H1 (cell line): ENCODE measurements around the gene TFAP2A. TPM values are rescaled to one million over a fixed set of nuclear protein-coding genes. Genes with fewer than 3 reads are reported as not detected.

Experiments
- CTCF ChIA-PET: fragments of 300-600 bp; sonication (Branson Sonifier 250); formaldehyde crosslinking; loops from one replicate; lab custom pipeline; 2021; ENCODE audit not compliant: partially characterized antibody; lab: Charles Lee
- POLR2A ChIA-PET: fragments of 300-600 bp; sonication (Branson Sonifier 250); formaldehyde crosslinking; loops from one replicate; lab custom pipeline; 2021; ENCODE audit warnings: inconsistent platforms; ENCODE audit not compliant: partially characterized antibody; lab: Charles Lee
- DNase-seq, 2 experiments: peaks; one replicate each; pipeline versions ENCODE4 v3.0.0 to v3.0.0-alpha.2; 2010 to 2022; ENCODE audit warnings: low spot score in 2 of 2, low read depth in 1 of 2, mixed read lengths in 1 of 2
- FAIRE-seq: peaks from 2 replicates; lab custom pipeline; 2011; peaks lifted over from hg19 to GRCh38; lab: Jason Lieb, UNC
- H2AFZ ChIP-seq: 2 replicates; pipeline ENCODE4 v1.8.1; 2012; ENCODE audit warnings: low read length, inconsistent platforms
- H2AK5ac ChIP-seq: 2 replicates; pipeline ENCODE4 v1.6.1; 2013; ENCODE audit warnings: low read depth, low read length
- H2BK120ac ChIP-seq: replicated peaks from 2 replicates; pipeline ENCODE3; 2013; ENCODE audit warnings: low read depth, low read length, inconsistent platforms
- H2BK12ac ChIP-seq: 2 replicates; pipeline ENCODE4 v1.6.1; 2013; ENCODE audit warnings: low read depth, low read length
- H2BK15ac ChIP-seq: 2 replicates; pipeline ENCODE4 v1.6.1; 2013; ENCODE audit warnings: low read length
- H2BK20ac ChIP-seq: 2 replicates; pipeline ENCODE4 v1.6.1; 2013; ENCODE audit warnings: low read length
- H2BK5ac ChIP-seq: 2 replicates; pipeline ENCODE4 v1.6.1; 2013; ENCODE audit warnings: low read depth, low read length
- H3K14ac ChIP-seq: 2 replicates; pipeline ENCODE4 v1.6.1; 2013; ENCODE audit warnings: inconsistent platforms; ENCODE audit not compliant: insufficient read length
- H3K18ac ChIP-seq: 2 replicates; pipeline ENCODE4 v1.6.1; 2013; ENCODE audit warnings: low read length; ENCODE audit errors: extremely low read depth
- H3K23ac ChIP-seq: 2 replicates; pipeline ENCODE4 v1.6.1; 2013; ENCODE audit warnings: inconsistent platforms; ENCODE audit not compliant: insufficient read length
- H3K23me2 ChIP-seq: 2 replicates; pipeline ENCODE4 v1.6.1; 2013; ENCODE audit warnings: low read depth, low read length
- H3K27ac ChIP-seq: 2 replicates; pipeline ENCODE4 v1.6.1; 2011; ENCODE audit warnings: low read depth, low read length, inconsistent platforms
- H3K27me3 ChIP-seq, 4 experiments: replicated peaks in 1 of 4; 1 replicate in 1 of 4; 2 replicates in 3 of 4; pipeline versions ENCODE4 v1.6.1 to v1.8.1; 2011 to 2013; ENCODE audit warnings: low read length in 3 of 4, mild to moderate bottlenecking in 3 of 4, inconsistent platforms in 2 of 4, mixed read lengths in 2 of 4, moderate library complexity in 1 of 4; ENCODE audit not compliant: control insufficient read depth in 3 of 4, insufficient read depth in 3 of 4; ENCODE audit errors: extremely low read depth in 1 of 4
- H3K36me3 ChIP-seq, 4 experiments: 2 replicates each; pipeline versions ENCODE4 v1.6.1 to v1.8.1; 2011 to 2013; ENCODE audit warnings: mild to moderate bottlenecking in 4 of 4, low read length in 3 of 4, moderate library complexity in 2 of 4, control low read depth in 1 of 4, inconsistent platforms in 1 of 4; ENCODE audit not compliant: insufficient read depth in 4 of 4, control insufficient read depth in 2 of 4
- H3K4ac ChIP-seq: replicated peaks from 2 replicates; pipeline ENCODE3; 2013; ENCODE audit warnings: low read length, low read depth, mixed read lengths, inconsistent platforms; ENCODE audit not compliant: insufficient read length
- H3K4me1 ChIP-seq, 4 experiments: replicated peaks in 1 of 4; 1 replicate in 1 of 4; 2 replicates in 3 of 4; pipeline versions ENCODE4 v1.6.1 to v1.8.1; 2011 to 2013; ENCODE audit warnings: low read length in 3 of 4, inconsistent platforms in 2 of 4, mixed read lengths in 1 of 4; ENCODE audit not compliant: insufficient read depth in 4 of 4, control insufficient read depth in 3 of 4
- H3K4me2 ChIP-seq, 2 experiments: 2 replicates each; pipeline versions ENCODE4 v1.6.1 to v1.8.1; 2011 to 2013; ENCODE audit warnings: low read depth in 2 of 2, low read length in 2 of 2, control low read depth in 1 of 2, inconsistent platforms in 1 of 2, mild to moderate bottlenecking in 1 of 2; ENCODE audit not compliant: insufficient read depth in 1 of 2
- H3K4me3 ChIP-seq, 4 experiments: fragments of 200-600, 300-600 bp in 1 of 4; sonication (generic), shearing (Covaris generic), sonication (Bioruptor Twin) in 1 of 4; 2 replicates each; pipeline versions ENCODE4 v1.5.1 to v1.8.1; 2011 to 2016; ENCODE audit warnings: low read length in 4 of 4, low read depth in 3 of 4, control low read depth in 2 of 4, inconsistent platforms in 2 of 4, mild to moderate bottlenecking in 2 of 4, mixed read lengths in 1 of 4, moderate library complexity in 1 of 4; ENCODE audit not compliant: insufficient read depth in 2 of 4; ENCODE audit errors: extremely low read depth in 1 of 4
- H3K56ac ChIP-seq: replicated peaks from 2 replicates; pipeline ENCODE3; 2013; ENCODE audit warnings: low read depth, mild to moderate bottlenecking, mixed read lengths, low read length, inconsistent platforms; ENCODE audit not compliant: insufficient read length
- H3K79me1 ChIP-seq: 2 replicates; pipeline ENCODE4 v1.6.1; 2013; ENCODE audit warnings: low read depth, low read length, control low read depth
- H3K79me2 ChIP-seq, 2 experiments: 2 replicates each; pipeline versions ENCODE4 v1.6.1 to v1.8.1; 2012 to 2013; ENCODE audit warnings: low read length in 2 of 2, mild to moderate bottlenecking in 2 of 2, inconsistent platforms in 1 of 2; ENCODE audit not compliant: insufficient read depth in 2 of 2, control insufficient read depth in 1 of 2
- H3K9ac ChIP-seq, 4 experiments: replicated peaks in 1 of 4; 1 replicate in 1 of 4; 2 replicates in 3 of 4; pipeline versions ENCODE4 v1.6.1 to v1.8.1; 2011 to 2013; ENCODE audit warnings: low read depth in 3 of 4, low read length in 3 of 4, control low read depth in 2 of 4, mild to moderate bottlenecking in 2 of 4, moderate library complexity in 2 of 4, inconsistent platforms in 1 of 4; ENCODE audit errors: extremely low read depth in 1 of 4
- H3K9me3 ChIP-seq, 2 experiments: 2 replicates each; pipeline versions ENCODE4 v1.6.1 to v1.8.1; 2012 to 2013; ENCODE audit warnings: mild to moderate bottlenecking in 2 of 2, moderate library complexity in 2 of 2, control low read depth in 1 of 2, inconsistent platforms in 1 of 2, low read depth in 1 of 2, low read length in 1 of 2, mixed read lengths in 1 of 2; ENCODE audit not compliant: insufficient read depth in 2 of 2
- H4K20me1 ChIP-seq, 2 experiments: replicated peaks in 1 of 2; 2 replicates each; pipeline versions ENCODE3 to v1.8.1; 2011 to 2013; ENCODE audit warnings: inconsistent platforms in 2 of 2, low read length in 2 of 2, mild to moderate bottlenecking in 1 of 2; ENCODE audit not compliant: insufficient read depth in 2 of 2, control insufficient read depth in 1 of 2
- H4K5ac ChIP-seq: 2 replicates; pipeline ENCODE4 v1.6.1; 2013; ENCODE audit warnings: low read length, low read depth, mixed read lengths, inconsistent platforms; ENCODE audit not compliant: insufficient read length
- H4K8ac ChIP-seq: 2 replicates; pipeline ENCODE4 v1.8.0; 2013; ENCODE audit warnings: mild to moderate bottlenecking, moderate library complexity, low read length, inconsistent platforms; ENCODE audit not compliant: insufficient read depth; ENCODE audit errors: extremely low read depth
- H4K91ac ChIP-seq: replicated peaks from 2 replicates; pipeline ENCODE3; 2013; ENCODE audit warnings: low read length, mixed read lengths, inconsistent platforms; ENCODE audit not compliant: insufficient read length
- CHD1 ChIP-seq: IDR thresholded peaks from 2 replicates; pipeline ENCODE4 v1.6.1; 2012; ENCODE audit warnings: low read depth, low read length, improper control_type of control experiment
- EGR1 ChIP-seq: IDR thresholded peaks from 2 replicates; pipeline ENCODE4 v1.6.1; 2011; ENCODE audit warnings: low read depth, low read length, borderline replicate concordance
- EP300 ChIP-seq, 2 experiments: IDR thresholded peaks; 1 replicate in 1 of 2; 2 replicates in 1 of 2; pipeline ENCODE4 v1.6.1; 2011 to 2012; ENCODE audit warnings: low read depth in 2 of 2, low read length in 2 of 2, mild to moderate bottlenecking in 2 of 2, borderline replicate concordance in 1 of 2, inconsistent platforms in 1 of 2, moderate library complexity in 1 of 2
- EZH2 ChIP-seq: fragments of 200-600 bp; sonication (generic); IDR thresholded peaks from 2 replicates; pipeline ENCODE4 v1.7.1; 2012; ENCODE audit warnings: low read depth, mild to moderate bottlenecking, moderate library complexity, low read length, inconsistent platforms; ENCODE audit not compliant: severe bottlenecking
- KDM5A ChIP-seq: fragments of 200-600 bp; IDR thresholded peaks from 2 replicates; pipeline ENCODE4 v1.7.1; 2012; ENCODE audit warnings: mild to moderate bottlenecking, low read length, inconsistent platforms, mixed read lengths
- MAFK ChIP-seq: IDR thresholded peaks from 2 replicates; pipeline ENCODE4 v1.6.1; 2012; ENCODE audit warnings: low read depth, mild to moderate bottlenecking, improper control_type of control experiment, low read length
- RNF2 ChIP-seq: fragments of 200-900, 300-1000 bp; sonication (generic); IDR thresholded peaks from 2 replicates; pipeline ENCODE4 v1.7.1; 2016; ENCODE audit warnings: borderline replicate concordance, low read depth, mild to moderate bottlenecking, antibody characterized with exemption, low read length; ENCODE audit not compliant: poor library complexity, severe bottlenecking; ENCODE audit errors: missing control alignments
- SIN3A ChIP-seq, 2 experiments: IDR thresholded peaks in 1 of 2; conservative IDR thresholded peaks in 1 of 2; 2 replicates each; pipeline ENCODE4 v1.6.1; 2011 to 2012; ENCODE audit warnings: low read length in 2 of 2, improper control_type of control experiment in 1 of 2, low read depth in 1 of 2, mild to moderate bottlenecking in 1 of 2
- WGBS, 2 experiments: shearing (Covaris generic) in 1 of 2; methylation state at CpG; one replicate each; pipeline versions ENCODE4 v1.1.6 to v1.1.7; 2013 to 2015; ENCODE audit warnings: low lambda C conversion rate in 2 of 2, mixed read lengths in 2 of 2, inconsistent platforms in 1 of 2, low coverage in 1 of 2, missing lambda C conversion rate in 1 of 2; ENCODE audit not compliant: insufficient replicate concordance in 2 of 2, insufficient coverage in 1 of 2, insufficient read length in 1 of 2; ENCODE audit errors: extremely low coverage in 1 of 2, missing lambda C conversion rate in 1 of 2; 5-methylcytosine and 5-hydroxymethylcytosine counted together
- polyA plus RNA-seq, 7 experiments: library from polyadenylated mRNA; depleted of rRNA in 3 of 7; stranded (reverse) in 5 of 7; unstranded in 2 of 7; fragments of >200 nt in 5 of 7; fragments of 200-250 nt in 2 of 7; gene quantifications; 1 replicate in 5 of 7; 2 replicates in 1 of 7; 4 replicates in 1 of 7; pipeline versions ENCODE4 v1.2.1 to v1.2.3, GENCODE V29; 2011 to 2013; ENCODE audit warnings: missing spikeins in 2 of 7, mixed read lengths in 2 of 7
- total RNA-seq: library from RNA; stranded (reverse); fragmentation: NEBNext Ultra II Directional; extraction: Animal tissue kit (Norgen Biotek cat#: 25700); gene quantifications from 2 replicates; pipeline ENCODE4 v1.2.1, GENCODE V29; 2021
- TF ChIP-seq, protein P1 (sequence below): IDR thresholded peaks from 2 replicates; pipeline ENCODE4 v1.6.1; 2012; ENCODE audit warnings: low read length, inconsistent platforms

Gene TFAP2A
- total and polyA plus RNA-seq, 2 of the 8 experiments (the other 6 are each of a cell fraction or from before 2014, with no cell fraction given), result 0.23 TPM; not detected in 1

DNA sequence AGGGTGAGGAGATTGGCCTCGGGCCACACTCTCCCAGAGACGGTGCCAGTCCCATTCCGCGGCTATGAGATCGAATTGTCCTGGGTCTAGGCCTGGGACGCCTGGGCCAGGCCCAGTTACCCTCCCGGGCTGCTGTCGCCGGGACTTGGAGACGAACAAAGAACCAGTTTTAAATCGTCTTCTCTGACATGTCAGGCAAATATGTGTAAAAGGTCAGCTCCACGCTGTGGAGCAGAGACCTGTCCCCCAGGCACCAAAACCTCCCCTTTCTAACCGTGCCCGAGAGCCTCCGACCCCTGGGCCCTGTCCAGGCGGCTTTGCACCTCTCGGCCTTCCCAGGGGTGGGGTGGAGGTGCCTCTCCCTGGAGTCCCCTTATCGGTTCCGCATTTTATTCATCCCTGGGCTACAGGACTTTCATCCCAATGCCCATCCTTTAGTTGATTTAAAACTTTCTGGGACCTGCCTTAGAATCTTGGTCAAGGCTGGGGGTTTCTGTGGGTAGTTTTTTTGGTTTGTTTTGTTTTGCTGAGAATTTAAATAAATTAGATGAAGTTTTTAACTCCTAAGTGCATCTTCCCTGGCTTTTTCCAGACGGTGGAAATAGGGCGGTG is 5.8 kb upstream of the TFAP2A start:
- POLR2A ChIA-PET, result interaction anchor here (1.0 to 2.0 kb wide), 4 partner anchors 8 to 37 kb away, joined by 3 to 9 read pairs (median 4); no protein-coding TSS in a partner anchor
- peaks cover 33 to 53% of the 10 kb centered on the region in 2 experiments for H4K20me1 ChIP-seq
- TF ChIP-seq EGR1, result no peak
- no peak for TF ChIP-seq KDM5A
- TF ChIP-seq, protein P1, sequence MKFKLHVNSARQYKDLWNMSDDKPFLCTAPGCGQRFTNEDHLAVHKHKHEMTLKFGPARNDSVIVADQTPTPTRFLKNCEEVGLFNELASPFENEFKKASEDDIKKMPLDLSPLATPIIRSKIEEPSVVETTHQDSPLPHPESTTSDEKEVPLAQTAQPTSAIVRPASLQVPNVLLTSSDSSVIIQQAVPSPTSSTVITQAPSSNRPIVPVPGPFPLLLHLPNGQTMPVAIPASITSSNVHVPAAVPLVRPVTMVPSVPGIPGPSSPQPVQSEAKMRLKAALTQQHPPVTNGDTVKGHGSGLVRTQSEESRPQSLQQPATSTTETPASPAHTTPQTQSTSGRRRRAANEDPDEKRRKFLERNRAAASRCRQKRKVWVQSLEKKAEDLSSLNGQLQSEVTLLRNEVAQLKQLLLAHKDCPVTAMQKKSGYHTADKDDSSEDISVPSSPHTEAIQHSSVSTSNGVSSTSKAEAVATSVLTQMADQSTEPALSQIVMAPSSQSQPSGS, result no peak
- no peak for TF ChIP-seq SIN3A (conservative IDR thresholded peaks at IDR 0.05 in 1 of 2, IDR thresholded peaks at IDR 0.05 in 1 of 2; ENCODE audit: low read depth in 1 of 2, low read length in 2 of 2)
- TF ChIP-seq EP300 (IDR thresholded peaks at IDR 0.05; ENCODE audit: borderline replicate concordance in 1 of 2, low read depth in 2 of 2, low read length in 2 of 2), result no peak
- TF ChIP-seq EZH2, result peak; percentile 75
- TF ChIP-seq CHD1, result no peak
- TF ChIP-seq RNF2, result peak; percentile 92
- TF ChIP-seq MAFK, result no peak

More for the DNA sequence above, 5.8 kb upstream of the TFAP2A start:
- H4K8ac ChIP-seq, result no peak overlapping the region
- no peak overlapping the region for H2BK15ac ChIP-seq
- H2AFZ ChIP-seq, result no peak overlapping the region
- H3K4me1 ChIP-seq, result peaks cover 6 to 51% (median 36%) of the 10 kb centered on the region in 4 experiments
- H3K4ac ChIP-seq, result no peak overlapping the region
- H4K91ac ChIP-seq, result no peak overlapping the region
- no peak overlapping the region for H2AK5ac ChIP-seq
- no peak overlapping the region for H3K27ac ChIP-seq
- H3K27me3 ChIP-seq, result peaks cover 87 to 100% (median 99%) of the 10 kb centered on the region in 4 experiments
- H3K23ac ChIP-seq, result no peak overlapping the region
- no peak overlapping the region for H3K4me3 ChIP-seq
- no peak overlapping the region for H3K14ac ChIP-seq
- DNase-seq (peak in 1 of 2 experiments; percentile 52), FAIRE-seq (no peak)
- H4K5ac ChIP-seq, result no peak overlapping the region
- H3K79me2 ChIP-seq, result no peaks in the 10 kb centered on the region
- CTCF ChIA-PET, result interaction anchor here (1.0 to 21.9 kb wide), 11 partner anchors 8 to 89 kb away, joined by 3 to 365 read pairs (median 15); partner anchors contain the start of gene TFAP2A
- H3K9ac ChIP-seq, result no peak overlapping the region
- no peak overlapping the region for H2BK120ac ChIP-seq
- no peak overlapping the region for H3K56ac ChIP-seq
- no peak overlapping the region for H2BK20ac ChIP-seq
- no peak overlapping the region for H2BK5ac ChIP-seq
- no peaks in the 10 kb centered on the region for H3K79me1 ChIP-seq
- peak overlapping the region in 1 of 2 experiments; percentile 63; a peak in 2 of 4 replicates for H3K4me2 ChIP-seq
- H2BK12ac ChIP-seq, result no peak overlapping the region
- peaks cover 8% of the 10 kb centered on the region; the same call in 1 of the 2 replicates for H3K23me2 ChIP-seq
- H3K36me3 ChIP-seq, result no peaks in the 10 kb centered on the region; a peak in 1 of 8 replicates
- H3K18ac ChIP-seq, result no peak overlapping the region; the same call in 1 of the 2 replicates
- 11% methylated on average over 21 of the region's 21 CpGs; no CpG with 5 or more reads in 1 of the 2 experiments for WGBS, 2 experiments
- H3K9me3 ChIP-seq, result no peaks in the 10 kb centered on the region
